Measurements from ENCODE around the gene ARHGEF12.

The ARHGEF12 gene, protein sequence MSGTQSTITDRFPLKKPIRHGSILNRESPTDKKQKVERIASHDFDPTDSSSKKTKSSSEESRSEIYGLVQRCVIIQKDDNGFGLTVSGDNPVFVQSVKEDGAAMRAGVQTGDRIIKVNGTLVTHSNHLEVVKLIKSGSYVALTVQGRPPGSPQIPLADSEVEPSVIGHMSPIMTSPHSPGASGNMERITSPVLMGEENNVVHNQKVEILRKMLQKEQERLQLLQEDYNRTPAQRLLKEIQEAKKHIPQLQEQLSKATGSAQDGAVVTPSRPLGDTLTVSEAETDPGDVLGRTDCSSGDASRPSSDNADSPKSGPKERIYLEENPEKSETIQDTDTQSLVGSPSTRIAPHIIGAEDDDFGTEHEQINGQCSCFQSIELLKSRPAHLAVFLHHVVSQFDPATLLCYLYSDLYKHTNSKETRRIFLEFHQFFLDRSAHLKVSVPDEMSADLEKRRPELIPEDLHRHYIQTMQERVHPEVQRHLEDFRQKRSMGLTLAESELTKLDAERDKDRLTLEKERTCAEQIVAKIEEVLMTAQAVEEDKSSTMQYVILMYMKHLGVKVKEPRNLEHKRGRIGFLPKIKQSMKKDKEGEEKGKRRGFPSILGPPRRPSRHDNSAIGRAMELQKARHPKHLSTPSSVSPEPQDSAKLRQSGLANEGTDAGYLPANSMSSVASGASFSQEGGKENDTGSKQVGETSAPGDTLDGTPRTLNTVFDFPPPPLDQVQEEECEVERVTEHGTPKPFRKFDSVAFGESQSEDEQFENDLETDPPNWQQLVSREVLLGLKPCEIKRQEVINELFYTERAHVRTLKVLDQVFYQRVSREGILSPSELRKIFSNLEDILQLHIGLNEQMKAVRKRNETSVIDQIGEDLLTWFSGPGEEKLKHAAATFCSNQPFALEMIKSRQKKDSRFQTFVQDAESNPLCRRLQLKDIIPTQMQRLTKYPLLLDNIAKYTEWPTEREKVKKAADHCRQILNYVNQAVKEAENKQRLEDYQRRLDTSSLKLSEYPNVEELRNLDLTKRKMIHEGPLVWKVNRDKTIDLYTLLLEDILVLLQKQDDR (N-terminal part only)

DNA sequence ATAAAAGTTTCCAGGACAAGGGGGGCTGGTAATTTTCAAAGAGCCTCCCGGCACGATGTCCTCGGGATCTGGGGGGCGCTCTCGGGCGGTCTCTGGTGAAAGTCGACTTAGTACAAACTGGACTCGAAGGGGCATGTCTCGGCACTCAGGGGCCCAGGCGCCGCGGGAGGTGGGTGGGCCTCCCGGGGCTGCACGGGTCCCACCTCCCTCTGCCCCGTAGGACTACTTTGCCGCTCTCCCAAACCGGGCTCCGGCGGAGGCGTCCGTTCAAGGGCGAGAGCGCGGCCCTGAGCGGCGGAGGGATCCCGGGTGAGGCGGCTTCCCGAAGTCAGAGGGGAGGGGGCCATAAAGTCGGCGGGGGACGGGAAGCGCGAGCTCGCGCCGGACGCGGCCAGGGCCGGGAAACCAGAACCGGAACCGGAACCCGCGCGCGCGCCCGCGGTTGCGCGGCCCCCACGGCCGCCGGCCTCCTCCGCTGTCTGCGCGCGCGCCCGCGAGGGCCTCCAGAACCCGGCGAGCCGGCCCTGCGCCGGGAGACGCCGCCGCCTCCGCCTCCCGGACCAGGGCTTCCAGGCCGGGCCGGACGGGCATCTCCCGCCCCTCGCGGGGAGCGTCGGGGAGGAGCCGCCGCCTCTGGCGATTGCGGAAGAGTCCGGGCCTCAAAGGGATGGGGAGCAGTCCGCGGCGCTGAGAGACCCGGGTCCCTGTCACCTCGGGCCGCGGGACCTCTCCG, at the start of gene ARHGEF12:
TSS of gene ARHGEF12 (plus strand) at position 506 of the 733 bp plus-strand sequence. CDS start 831 bp downstream, outside the sequence.
- DNase-seq, result peak; percentile 48

DNA sequence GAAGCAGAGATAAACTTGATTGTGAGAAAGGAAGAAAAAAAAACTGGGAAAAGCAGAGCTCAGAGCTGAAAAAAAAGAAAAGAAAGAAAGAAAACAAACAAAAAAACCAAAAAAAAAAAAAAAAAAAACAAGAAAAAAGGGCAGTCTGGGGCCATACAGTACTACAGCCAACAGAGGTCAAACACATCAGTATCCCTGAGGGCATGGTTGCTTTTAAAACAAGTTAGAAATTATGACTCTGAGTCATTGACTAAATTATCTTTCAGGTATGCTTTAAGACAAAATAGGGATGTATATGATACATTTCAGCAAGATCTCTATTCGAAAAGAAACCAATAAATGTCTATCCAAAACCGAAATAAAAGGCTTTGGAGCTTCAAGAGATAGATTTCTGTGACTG, 48.2 kb upstream of the ARHGEF12 start:
- DNase-seq, result no peak

DNA sequence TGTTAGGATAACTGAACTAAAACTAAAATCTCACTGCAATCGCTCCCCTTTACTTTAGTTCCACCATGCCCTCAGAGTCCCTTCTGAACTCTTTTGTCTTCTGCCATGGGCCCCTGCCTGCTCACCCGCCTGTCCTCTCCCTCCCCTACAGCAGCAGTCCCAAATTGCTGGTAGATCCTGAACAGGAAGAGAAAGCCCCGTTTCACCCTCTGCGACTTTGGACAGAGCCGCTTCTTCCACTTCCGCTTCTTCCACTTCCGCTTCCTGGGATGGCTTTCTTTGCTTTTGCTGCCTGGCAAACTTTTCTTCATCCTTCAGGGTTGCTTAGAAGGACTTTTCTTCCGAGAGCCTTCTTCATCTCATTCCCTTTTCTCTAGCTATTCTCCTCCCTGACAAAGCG, 46.8 kb upstream of the ARHGEF12 start:
- no peak for DNase-seq

DNA sequence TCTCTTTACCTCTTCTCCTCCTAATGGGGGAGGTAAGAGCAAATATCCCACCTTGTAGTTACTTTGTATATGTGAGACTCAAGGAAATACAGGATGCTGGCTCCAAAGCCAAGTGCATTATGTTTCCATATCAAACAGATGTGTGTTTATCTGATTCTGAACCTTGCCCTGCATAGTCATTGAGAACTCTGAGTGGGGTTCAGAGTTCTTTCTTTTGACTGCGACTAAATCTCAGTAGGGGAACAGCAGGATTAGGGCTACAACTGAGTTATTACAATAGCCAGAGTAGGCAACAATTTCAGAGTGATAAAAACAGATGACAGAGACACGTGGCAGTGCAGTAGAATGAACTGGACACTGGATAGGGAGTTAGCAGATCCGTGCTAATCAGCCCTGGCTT, 45.3 kb upstream of the ARHGEF12 start:
- DNase-seq, result no peak

DNA sequence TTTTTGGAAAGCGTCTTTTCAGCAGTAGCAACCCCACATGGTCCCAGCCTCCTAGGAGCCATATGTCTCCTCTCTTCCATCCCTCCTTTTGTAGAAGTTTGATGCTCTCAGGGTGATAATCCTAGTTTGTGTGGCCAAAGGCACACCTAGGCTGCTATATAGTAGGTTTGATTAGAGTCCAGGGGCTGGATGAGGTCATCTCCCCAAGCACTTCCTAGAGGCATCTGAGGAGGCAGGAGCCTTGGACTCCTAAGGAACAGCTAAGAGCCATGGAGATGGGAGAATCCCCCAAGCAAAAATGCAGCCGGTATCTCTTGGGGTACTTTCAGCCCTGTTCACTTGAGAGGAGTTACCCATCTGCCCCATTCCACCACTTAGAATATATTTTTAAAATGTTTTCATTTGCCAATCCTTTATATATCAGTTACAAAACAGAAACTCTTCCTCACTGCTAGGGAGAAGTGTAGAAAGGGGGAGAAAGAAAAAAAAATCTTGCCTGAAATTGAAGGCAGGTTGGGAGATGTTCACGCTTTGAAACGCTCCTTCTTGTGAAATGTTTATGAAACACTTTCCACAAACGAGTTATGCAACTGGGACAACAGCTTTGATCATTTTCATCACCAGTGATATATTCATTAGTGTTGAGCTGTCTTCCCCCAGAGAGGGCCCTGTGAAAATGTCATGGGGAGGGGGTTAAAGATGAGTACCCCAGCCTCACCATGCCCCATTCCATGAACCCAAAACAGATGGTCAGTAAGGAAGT, 43.0 kb upstream of the ARHGEF12 start:
- DNase-seq, result no peak

DNA sequence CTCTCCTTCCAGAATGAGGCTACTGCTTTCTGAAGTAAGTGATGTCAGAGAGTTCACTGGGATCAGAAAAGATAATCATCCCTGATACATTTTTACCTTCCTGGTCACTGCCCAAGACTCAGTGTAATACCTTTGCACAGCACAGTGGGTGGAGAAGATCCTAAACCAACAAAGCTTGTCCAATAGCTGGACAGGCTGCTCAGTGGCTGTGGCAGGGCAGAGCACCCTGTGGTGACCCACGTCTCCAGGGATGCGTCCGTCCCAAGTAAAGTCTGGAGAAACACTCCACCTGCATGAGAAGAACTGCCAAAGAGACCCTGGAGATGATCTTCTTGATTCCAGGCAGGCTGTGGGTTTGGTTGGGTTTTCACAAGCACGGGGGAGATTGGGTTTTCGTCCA, 42.1 kb upstream of the ARHGEF12 start:
- DNase-seq, result no peak

DNA sequence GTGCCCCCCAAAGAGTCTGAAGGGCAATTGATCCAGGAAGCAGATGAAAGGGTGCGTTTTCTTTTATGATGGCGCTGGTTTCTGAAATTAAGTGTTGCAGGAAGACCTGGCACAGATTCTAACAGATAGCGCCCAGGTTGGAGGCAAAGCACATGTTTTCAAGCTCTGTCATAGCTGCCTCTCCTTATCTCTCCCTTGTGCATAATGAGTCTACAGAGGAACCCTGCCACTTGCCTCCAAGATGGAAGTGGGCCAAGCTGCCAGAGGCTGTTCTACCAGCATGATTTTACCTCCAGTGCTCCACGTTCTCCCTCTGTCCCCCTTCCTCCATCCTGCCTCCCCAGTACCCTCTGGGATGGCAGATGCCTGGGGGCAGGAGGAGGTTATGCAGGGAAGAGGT, 41.1 kb upstream of the ARHGEF12 start:
- no peak for DNase-seq

DNA sequence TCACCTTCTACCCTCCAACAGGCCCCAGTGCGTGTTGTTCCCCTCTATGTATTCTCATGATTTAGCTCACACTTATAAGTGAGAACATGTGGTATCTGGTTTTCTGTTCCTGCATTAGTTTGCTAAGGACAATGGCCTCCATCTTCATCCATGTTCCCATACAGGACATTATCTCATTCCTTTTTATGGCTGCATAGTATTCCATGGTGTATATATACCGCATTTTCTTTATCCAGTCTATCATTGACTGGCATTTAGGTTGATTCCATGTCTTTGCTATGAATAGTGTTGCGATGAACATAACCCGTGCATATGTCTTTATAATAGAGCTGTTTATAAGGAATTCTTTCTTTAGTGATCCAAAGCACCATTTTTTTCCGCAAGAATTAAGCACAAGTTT, 39.7 kb upstream of the ARHGEF12 start:
- DNase-seq, result no peak

DNA sequence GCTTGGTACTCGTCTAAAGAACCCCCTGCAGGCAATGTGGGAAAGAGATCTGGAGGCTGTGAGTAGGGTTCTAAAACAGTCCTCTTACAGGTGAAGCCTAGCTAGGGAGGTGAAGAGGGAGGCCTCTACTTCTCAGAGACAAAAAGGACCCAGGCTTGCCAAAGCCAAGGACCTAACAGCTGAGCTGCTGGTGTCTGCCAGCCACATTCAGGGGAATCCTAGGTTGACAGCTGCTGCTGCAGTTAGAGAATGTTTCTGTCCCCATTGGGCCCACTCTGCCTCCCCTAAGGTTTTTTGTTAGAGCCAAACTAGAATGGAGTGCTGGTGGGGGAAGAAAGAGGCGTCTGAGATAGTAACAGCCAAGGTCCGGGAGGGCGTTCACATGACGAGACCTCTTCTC, 37.8 kb upstream of the ARHGEF12 start:
- DNase-seq, result no peak

DNA sequence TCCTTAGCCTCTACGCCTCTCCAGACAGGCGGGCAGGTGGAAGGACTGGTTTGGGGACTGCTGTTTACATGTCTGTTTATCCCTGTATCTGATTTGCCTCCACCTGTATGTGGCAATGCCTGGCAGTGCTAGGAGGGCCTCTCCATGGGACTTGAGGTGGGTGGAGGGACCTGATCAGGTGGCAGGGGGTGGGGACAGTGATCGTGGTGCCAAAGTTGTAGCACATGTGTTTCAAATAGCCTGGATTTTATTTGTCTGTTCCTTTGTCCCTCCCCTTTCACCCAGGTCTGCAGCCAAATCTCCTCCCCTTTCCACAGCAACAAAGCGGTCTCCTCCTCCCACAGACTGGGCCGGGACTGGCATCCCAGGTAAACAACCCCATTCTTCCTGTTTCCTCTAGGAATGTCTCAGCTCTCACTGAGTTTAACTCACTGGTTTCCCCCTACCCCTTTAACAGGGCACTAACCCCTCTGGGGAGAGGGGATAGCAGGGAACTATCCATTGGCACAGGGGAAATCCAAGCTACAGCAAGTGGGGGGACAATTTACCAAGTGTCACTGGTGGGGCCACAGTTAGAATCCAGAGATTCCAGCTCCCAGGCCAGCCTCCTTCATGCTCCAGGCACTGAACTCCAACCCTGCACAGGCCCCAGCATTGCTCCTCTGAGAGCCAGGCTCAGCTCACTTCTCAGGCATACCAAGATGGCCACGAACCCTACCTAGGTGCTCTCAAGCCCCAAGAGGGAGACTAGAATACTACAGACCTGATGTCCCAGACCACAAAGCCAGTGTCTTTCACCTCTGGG, 34.0 kb upstream of the ARHGEF12 start:
- DNase-seq, result no peak

DNA sequence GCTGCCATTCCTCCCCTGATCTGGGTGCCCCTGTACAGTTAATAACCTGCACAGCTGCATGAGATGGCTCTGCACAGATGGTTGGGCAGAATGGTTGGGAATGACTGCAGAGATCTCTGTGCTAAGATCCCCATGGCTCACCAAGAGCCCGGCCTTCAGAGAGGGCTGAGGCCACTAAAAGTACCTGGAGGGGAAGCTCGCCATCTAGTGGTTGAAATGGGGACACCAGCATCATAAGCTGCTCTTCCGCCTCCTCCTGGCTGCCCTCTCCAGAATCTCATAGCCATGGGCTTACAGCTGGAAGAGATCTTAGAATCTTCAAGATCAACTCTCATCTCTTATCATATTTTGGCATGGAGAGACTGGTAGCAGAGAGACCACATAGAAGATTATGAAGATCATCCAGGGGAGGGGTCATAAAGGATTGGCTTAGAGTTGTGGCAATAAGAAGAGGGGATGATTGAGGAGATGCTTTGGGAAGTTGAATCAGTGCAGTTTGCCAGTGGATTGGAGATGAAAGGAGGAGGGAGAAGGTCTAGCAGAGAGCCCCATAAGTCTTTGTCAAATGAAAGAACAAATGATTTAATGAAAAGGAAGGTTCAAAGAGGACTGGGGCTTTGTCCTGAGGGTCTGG, 33.1 kb upstream of the ARHGEF12 start:
- peak; percentile 49 for DNase-seq

DNA sequence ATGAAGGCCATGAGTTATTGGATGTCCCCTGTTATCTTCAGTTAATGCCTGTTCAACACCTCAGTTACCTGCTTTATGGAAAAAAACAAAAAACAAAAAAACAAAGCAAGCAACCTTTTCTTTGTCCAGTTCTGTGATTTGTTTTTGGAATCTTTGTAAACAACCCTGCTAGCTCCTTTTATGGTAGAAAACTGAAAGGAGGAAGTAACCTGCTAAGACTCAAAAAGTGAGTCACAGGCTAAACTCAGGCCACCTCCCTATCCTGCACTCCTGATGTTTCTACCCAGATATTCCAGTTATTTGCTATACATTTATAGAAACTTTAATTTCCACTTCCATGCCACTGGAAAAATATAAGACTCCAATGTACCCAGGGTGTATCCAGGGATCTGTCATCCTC, 31.7 kb upstream of the ARHGEF12 start:
- no peak for DNase-seq

DNA sequence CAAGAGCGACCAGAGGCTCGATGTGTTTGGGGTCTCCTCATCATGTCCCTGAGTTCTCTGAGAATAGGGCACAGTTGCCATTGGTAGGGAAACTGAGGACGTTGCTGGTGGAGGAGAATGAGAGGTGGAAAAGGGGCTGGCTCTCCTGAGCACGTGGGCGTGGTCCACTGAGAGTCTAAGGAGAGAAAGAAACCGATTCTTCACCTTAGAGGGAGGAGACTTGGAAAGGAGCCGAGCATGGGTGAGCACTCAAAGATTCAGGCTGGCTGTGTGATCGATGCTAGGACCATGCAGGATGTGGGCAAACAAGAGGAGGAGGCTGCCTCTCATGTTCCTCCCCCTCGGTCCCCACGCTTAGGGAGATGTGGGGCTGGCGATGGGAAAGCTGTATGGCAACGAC, 30.9 kb upstream of the ARHGEF12 start:
- no peak for DNase-seq

DNA sequence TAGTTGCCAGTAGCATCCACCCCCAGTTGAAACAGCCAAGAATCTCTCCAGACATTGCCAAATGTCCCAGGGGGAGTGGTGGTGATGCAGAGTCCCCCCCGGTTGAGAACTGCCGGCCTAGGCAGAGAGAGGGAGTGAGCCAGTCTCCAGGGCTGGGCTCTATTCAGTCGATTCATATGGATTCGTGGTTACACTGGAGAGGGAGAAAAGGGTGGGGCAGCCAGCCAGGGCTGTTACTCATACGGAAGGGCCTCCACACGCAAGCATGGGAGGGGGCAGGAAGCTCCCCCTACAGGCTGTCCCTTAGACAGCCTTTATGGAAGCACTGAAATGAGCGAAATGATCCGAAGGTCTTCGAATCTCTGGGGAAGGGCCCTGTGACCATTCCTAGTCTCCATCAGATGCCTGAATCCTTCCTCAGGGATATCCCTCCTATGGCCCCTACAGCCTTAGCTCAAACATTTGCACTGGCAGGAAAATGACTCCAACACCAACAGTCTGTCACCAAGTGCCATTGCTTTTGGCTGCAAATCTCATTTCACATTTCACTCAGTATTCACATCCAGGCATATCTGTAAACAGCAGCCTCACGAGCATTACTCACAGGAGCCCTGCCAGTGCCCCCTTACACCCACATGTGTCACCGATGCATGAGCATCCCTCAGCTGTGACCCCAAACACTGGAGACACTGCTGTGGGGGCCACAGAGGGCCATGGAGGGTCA, 29.5 kb upstream of the ARHGEF12 start:
- DNase-seq, result no peak

DNA sequence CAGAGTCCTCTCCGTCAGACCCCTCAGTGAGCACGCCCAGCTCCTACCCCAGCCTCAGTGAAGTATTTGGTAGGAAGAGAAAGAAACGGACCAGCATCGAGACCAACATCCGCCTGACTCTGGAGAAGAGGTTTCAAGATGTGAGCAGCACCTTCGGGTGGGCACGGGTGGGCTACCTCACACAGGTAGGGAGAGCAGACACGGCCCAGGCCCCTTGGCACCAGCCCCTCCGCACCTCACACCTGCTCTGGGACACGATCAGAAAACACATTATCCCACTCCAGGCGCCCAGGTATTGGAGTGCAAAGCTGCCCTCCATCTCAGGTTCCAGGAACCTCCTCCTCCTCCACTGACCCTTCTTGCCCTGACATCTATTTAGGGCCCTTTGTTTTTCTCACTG, 28.7 kb upstream of the ARHGEF12 start:
- DNase-seq, result no peak

DNA sequence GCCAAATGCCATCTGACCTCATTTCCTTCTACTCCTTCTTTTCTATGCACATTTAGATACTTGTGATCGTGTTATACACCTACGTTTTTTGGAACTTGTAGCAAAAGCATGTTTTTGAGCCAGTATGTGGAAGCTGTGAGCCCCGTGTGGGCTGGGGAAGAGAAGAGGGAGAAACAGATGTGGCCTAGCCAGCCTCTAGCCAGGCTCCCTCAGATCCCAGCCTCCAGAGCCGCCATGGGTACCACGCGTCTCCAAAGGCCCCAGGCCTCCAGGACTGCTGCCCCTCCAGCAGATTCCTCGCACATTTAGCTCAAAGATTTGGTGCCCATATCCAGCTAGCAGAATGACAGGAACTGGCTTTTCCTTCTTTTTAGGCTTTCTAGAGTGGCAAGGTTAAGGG, 28.1 kb upstream of the ARHGEF12 start:
- DNase-seq, result no peak

DNA sequence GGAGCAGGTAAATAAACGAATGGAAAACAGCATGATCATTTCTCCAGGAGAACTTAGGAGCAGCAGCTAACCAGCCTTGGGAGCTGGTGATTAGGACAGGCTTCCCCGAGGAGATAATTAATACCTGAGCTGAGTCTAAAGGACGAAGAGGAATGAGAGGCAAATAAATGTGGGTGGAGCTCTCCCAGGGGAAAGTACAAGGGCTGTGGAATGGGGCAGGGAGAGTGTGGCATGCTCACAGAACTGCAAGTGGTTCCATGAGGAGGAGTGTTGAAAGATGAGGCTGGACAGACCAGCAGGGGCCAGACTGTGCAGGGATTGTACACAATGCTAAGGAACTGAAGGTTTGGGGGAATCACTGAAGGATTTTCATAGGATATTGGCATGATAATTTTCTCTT, 25.3 kb upstream of the ARHGEF12 start:
- DNase-seq, result no peak

DNA sequence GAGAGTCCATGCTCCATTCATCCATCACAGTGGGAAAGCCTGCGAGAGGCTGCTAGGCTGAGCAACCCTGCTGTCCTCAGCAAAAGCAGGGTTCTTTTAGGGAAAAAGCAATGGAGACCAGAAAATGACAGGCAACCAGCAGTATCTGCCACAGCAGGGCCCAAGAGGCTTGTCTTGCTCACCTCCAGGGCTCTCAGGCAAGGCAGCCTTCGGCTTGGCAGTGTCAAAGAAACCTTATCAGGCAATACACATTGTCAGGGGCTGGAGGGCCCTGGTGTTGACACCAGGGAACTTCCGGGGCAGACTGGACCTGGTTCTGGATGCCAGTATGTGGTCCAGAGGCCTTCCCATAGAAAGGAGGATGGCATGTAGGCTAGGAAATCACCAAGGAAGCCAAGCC, 21.4 kb upstream of the ARHGEF12 start:
- DNase-seq, result no peak

DNA sequence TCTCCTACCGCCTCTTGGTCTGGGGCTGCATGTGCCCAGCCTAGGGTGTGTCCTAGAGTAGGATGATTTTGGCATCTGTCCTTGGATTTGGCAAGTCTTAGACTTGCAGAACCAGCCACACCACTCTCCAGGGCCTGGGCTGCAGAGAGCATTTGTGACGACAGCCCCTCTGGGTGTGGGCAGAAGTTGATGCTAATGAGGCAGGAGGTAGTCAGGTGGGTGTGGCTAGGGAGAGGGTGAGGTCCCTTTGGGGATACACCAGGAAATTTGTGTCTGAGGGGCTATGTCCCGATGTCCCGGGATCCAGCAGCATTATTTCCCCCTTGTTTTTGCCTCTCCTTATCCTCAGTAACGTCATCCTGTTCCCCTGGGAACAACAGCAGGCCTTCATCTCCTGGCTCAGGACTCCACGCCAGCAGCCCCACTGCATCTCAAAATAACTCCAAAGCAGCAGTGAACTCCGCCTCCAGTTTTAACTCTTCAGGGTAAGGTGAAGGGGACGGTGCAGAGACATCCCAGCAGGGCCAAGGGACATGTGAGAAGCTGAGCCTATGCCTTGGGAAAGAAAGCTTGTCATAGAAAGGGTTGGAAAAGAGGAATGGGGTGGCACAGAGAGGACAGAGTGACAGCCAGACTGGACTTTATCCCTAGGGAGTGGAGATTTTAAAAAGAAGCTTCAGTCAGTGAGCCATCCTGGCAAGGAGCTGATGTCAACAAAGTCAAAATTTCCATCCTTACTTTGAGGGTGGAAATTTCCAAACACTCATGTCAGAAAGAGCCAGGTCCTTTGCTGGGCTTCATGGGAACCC, 19.1 kb upstream of the ARHGEF12 start:
- DNase-seq, result no peak

Data from NCI-H524 treated with DMSO at 0.1 percent for 48 hours (cell line).